Tibial artery (tissue), 4 donors: ENCODE data around the gene TMEM54.
"Not testable (repeated sequence)": the region's sequence is repeated elsewhere in the genome, so short reads cannot be mapped to it uniquely, and the experiment has no call there.

Experiments used
- DNase-seq, 2 donors: peaks; one replicate each; pipeline ENCODE4 v3.0.0-alpha.2; 2019
- H3K27ac ChIP-seq, 2 donors: fragments of 200-600 bp; sonication (generic) in 1 of 2; 1 replicate in 1 of 2; 2 replicates in 1 of 2; pipeline ENCODE4 v1.5.1; 2018 to 2019; ENCODE audit warnings: mild to moderate bottlenecking in 1 of 2
- H3K27me3 ChIP-seq, 2 donors: fragments of 200-600 bp; sonication (generic) in 1 of 2; one replicate each; pipeline versions ENCODE4 v1.5.1 to v1.6.0; 2016 to 2019
- H3K36me3 ChIP-seq, 3 donors: fragments of 200-600 bp; sonication (generic) in 2 of 3; one replicate each; pipeline ENCODE4 v1.5.1; 2016 to 2019; ENCODE audit warnings: mild to moderate bottlenecking in 2 of 3
- H3K4me1 ChIP-seq, 4 donors: fragments of 200-600 bp; sonication (generic) in 2 of 4; 1 replicate in 3 of 4; 2 replicates in 1 of 4; pipeline ENCODE4 v1.5.1; 2016 to 2019
- H3K4me3 ChIP-seq, 2 donors: fragments of 200-600 bp; sonication (generic) in 1 of 2; 1 replicate in 1 of 2; 2 replicates in 1 of 2; pipeline ENCODE4 v1.5.1; 2018 to 2019; ENCODE audit warnings: mild to moderate bottlenecking in 2 of 2
- H3K9me3 ChIP-seq, 3 donors: fragments of 200-600 bp; sonication (generic) in 1 of 3; one replicate each; pipeline ENCODE4 v1.5.1; 2016 to 2019
- CTCF ChIP-seq, 2 experiments: fragments of 200-600 bp in 1 of 2; fragments of 450-650 bp in 1 of 2; IDR thresholded peaks; one replicate each; pipeline ENCODE4 v1.5.1; 2017 to 2019; ENCODE audit warnings: antibody characterized with exemption in 2 of 2, mild to moderate bottlenecking in 1 of 2, moderate library complexity in 1 of 2
- intact Hi-C: fragments of 100-400 bp; cut with DNase I; formaldehyde crosslinking; loops from one replicate; pipeline ENCODE4 v1.15.0; 2023; ENCODE audit warnings: low total_unique reads

Gene TMEM54

DNA sequence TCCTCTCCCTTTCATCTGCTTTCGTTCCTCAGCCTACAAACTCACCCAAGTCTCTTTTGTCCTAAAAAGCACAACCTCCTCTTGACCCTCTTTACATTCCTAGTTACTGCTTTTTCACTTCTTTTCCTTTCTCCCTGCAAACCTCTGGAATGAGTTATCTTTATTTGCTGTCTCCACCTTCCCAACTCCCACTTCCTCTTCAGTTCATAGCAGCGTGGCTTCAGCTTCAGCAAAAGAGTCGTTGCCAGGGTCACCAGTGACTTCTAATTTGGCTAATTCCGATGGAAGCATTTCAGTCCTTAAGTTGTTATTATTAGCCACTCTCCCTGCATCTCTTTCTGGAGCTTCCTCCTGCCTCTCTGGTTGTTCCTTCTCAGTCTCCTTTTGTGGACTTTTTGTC is 6.2 kb upstream of the TMEM54 start:
- intact Hi-C loops, result no loop called here
- no peak overlapping the region for H3K4me3 ChIP-seq
- DNase-seq, result no peak
- H3K4me1 ChIP-seq, result no peaks in the 10 kb centered on the region
- H3K9me3 ChIP-seq, result no peaks in the 10 kb centered on the region
- H3K36me3 ChIP-seq, result no peaks in the 10 kb centered on the region
- H3K27ac ChIP-seq, result no peak overlapping the region
- TF ChIP-seq CTCF (IDR thresholded peaks at IDR 0.05), result no peak
- peaks cover 0 to 7% of the 10 kb centered on the region in 2 donors for H3K27me3 ChIP-seq

- H3K4me1 ChIP-seq, result peaks cover 0 to 4% (median 1%) of the 10 kb centered on the region in 4 donors
- no peak for TF ChIP-seq CTCF (IDR thresholded peaks at IDR 0.05)
- no peak overlapping the region for H3K4me3 ChIP-seq
- peaks cover 0 to 12% of the 10 kb centered on the region in 2 donors for H3K27me3 ChIP-seq
- H3K36me3 ChIP-seq, result no peaks in the 10 kb centered on the region
- no peak overlapping the region for H3K27ac ChIP-seq
- no peak for DNase-seq
- H3K9me3 ChIP-seq, result no peaks in the 10 kb centered on the region
- intact Hi-C loops, result no loop called here
These were observed 5.5 kb upstream of the TMEM54 start for GRCh38 chr1:32906654-32907053.

GRCh38 chr1:32905588-32905987 is 4.4 kb upstream of the TMEM54 start:
- H3K4me3 ChIP-seq, H3K36me3 ChIP-seq, H3K27ac ChIP-seq, H3K9me3 ChIP-seq, intact Hi-C loops: not testable (repeated sequence)
- peaks cover 0 to 13% (median 8%) of the 10 kb centered on the region in 4 donors for H3K4me1 ChIP-seq
- peak; percentile 1 to 4 for DNase-seq
- H3K27me3 ChIP-seq, result peaks cover 0 to 19% of the 10 kb centered on the region in 2 donors

- Histone ChIP-seq H3K4me1 (peaks cover 0 to 21% (median 13%) of the 10 kb centered on the region in 4 donors), H3K27ac (no peak overlapping the region), H3K4me3 (no peak overlapping the region), H3K27me3 (peaks cover 0 to 23% of the 10 kb centered on the region in 2 donors), H3K36me3 (no peaks in the 10 kb centered on the region), H3K9me3 (no peaks in the 10 kb centered on the region)
- peak; percentile 0 to 39 for DNase-seq
- TF ChIP-seq CTCF (IDR thresholded peaks at IDR 0.05), result no peak
- intact Hi-C loops, result no loop called here
These were observed 3.6 kb upstream of the TMEM54 start for GRCh38 chr1:32904797-32905196.

DNA sequence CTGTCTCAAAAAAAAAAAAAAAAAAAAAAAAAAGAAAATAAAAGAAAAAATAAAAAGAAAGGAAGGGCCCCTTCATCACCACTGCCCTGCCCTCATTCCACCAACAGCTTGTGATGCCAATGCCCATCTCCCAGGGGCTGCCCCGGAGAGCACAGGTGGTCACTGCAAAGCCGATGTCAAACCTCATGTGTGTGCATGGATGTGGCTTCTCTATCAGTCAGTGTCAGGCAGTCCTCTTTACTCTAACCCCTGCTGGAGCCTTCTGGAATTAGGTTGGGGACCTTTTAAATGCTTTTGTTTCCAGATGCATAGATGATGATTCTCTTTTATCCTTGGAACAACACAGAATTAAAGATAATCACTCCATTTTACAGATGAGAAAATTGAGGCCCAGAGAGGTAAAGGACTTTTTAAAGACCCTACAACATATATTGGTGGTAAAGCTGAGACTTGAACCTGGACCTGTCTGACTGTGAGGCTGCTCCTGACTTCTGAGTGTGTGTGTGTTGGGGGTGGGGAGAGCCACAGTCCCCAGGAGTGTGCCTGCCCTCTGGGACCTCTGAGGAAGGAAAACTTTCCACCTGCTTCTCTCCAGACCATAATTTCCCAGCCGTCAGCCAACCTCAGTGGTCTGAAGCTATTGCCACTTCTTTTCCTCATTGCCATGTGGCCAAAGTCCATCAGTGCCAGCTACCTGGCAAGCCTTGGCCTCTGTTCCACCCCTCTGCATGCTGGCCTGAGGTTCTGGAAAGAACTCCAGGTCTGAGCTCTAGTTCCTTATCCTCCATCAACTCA is 3.0 kb upstream of the TMEM54 start:
- H3K9me3 ChIP-seq, result no peaks in the 10 kb centered on the region
- peak; percentile 15 to 39 for DNase-seq
- intact Hi-C loops, result no loop called here
- peaks cover 0 to 23% of the 10 kb centered on the region in 2 donors for H3K27me3 ChIP-seq
- H3K4me1 ChIP-seq, result peaks cover 0 to 22% (median 13%) of the 10 kb centered on the region in 4 donors
- H3K27ac ChIP-seq, result no peak overlapping the region
- TF ChIP-seq CTCF (IDR thresholded peaks at IDR 0.05), result no peak
- no peaks in the 10 kb centered on the region for H3K36me3 ChIP-seq
- H3K4me3 ChIP-seq, result no peak overlapping the region

GRCh38 chr1:32902535-32902920 is 1.3 kb upstream of the TMEM54 start:
- Histone ChIP-seq H3K9me3 (no peaks in the 10 kb centered on the region), H3K27ac (no peak overlapping the region), H3K36me3 (no peaks in the 10 kb centered on the region), H3K4me1 (peaks cover 0 to 22% (median 13%) of the 10 kb centered on the region in 4 donors), H3K27me3 (peaks cover 0 to 16% of the 10 kb centered on the region in 2 donors), H3K4me3 (no peak overlapping the region)
- intact Hi-C loops, result no loop called here
- no peak for TF ChIP-seq CTCF (IDR thresholded peaks at IDR 0.05)
- DNase-seq, result peak in 1 of 2 donors; percentile 55
